Right atrium auricular region (tissue), 2 donors: ENCODE measurements around the gene SLC38A2. TPM values are rescaled to one million over a fixed set of nuclear protein-coding genes. Genes with fewer than 3 reads are reported as not detected.
A peak's percentile ranks its signal among the peaks of the same experiment; 100 is the strongest.

Experiments
- DNase-seq: peaks from one replicate; pipeline ENCODE4 v3.0.0-alpha.2; 2019; ENCODE audit warnings: low spot score
- H3K27ac ChIP-seq, 2 donors: fragments of 200-600 bp; sonication (generic); 1 replicate in 1 of 2; 2 replicates in 1 of 2; pipeline ENCODE4 v1.5.1; 2016 to 2019
- H3K27me3 ChIP-seq, 2 donors: fragments of 200-600 bp; sonication (generic); one replicate each; pipeline versions ENCODE4 v1.5.1 to v1.6.0; 2017 to 2019
- H3K36me3 ChIP-seq: fragments of 200-600 bp; sonication (generic); one replicate; pipeline ENCODE4 v1.5.1; 2016
- H3K4me1 ChIP-seq, 2 donors: fragments of 200-600 bp; sonication (generic); one replicate each; pipeline versions ENCODE4 v1.5.1 to v1.6.0; 2017 to 2019
- H3K4me3 ChIP-seq, 2 donors: fragments of 200-600 bp; sonication (generic); 1 replicate in 1 of 2; 2 replicates in 1 of 2; pipeline ENCODE4 v1.5.1; 2017 to 2019; ENCODE audit warnings: mild to moderate bottlenecking in 1 of 2, moderate library complexity in 1 of 2
- H3K9me3 ChIP-seq, 2 donors: fragments of 200-600 bp; sonication (generic); one replicate each; pipeline ENCODE4 v1.5.1; 2019
- CTCF ChIP-seq, 2 donors: fragments of 200-600 bp; sonication (generic); IDR thresholded peaks; one replicate each; pipeline ENCODE4 v1.5.1; 2019; ENCODE audit warnings: antibody characterized with exemption in 2 of 2
- total RNA-seq, 2 donors: library from RNA; depleted of rRNA; stranded (reverse); fragments of >200 nt; gene quantifications; one replicate each; pipeline ENCODE4 v1.1.0, GENCODE V29; 2016

SLC38A2 gene
- total RNA-seq, 2 donors from 2014 or later = 192 to 204 TPM

GRCh38 chr12:46366771-46367170 lies 5.8 kb downstream of the SLC38A2 start:
- Histone ChIP-seq H3K9me3 (no peaks in the 10 kb centered on the region), H3K36me3 (peaks cover 94% of the 10 kb centered on the region), H3K4me3 (peak overlapping the region in 1 of 2 donors; percentile 95), H3K4me1 (peaks cover 0 to 87% of the 10 kb centered on the region in 2 donors), H3K27me3 (no peaks in the 10 kb centered on the region), H3K27ac (peak overlapping the region; percentile 12 to 100)
- TF ChIP-seq CTCF (IDR thresholded peaks at IDR 0.05) = no peak
- DNase-seq = no peak

GRCh38 chr12:46365951-46366379 lies 6.6 kb downstream of the SLC38A2 start:
- H3K9me3 ChIP-seq = no peaks in the 10 kb centered on the region
- H3K36me3 ChIP-seq = peaks cover 100% of the 10 kb centered on the region
- no peak for TF ChIP-seq CTCF (IDR thresholded peaks at IDR 0.05)
- peak overlapping the region; percentile 40 to 100 for H3K27ac ChIP-seq
- DNase-seq = no peak
- peaks cover 0 to 95% of the 10 kb centered on the region in 2 donors for H3K4me1 ChIP-seq
- H3K4me3 ChIP-seq = peak overlapping the region in 1 of 2 donors; percentile 22
- H3K27me3 ChIP-seq = no peaks in the 10 kb centered on the region

- H3K9me3 ChIP-seq = no peaks in the 10 kb centered on the region
- peak; percentile 76 for DNase-seq
- TF ChIP-seq CTCF (IDR thresholded peaks at IDR 0.05) = no peak
- H3K27ac ChIP-seq = peak overlapping the region; percentile 13 to 100
- peaks cover 0 to 91% of the 10 kb centered on the region in 2 donors for H3K4me1 ChIP-seq
- peak overlapping the region in 1 of 2 donors; percentile 22 for H3K4me3 ChIP-seq
- peaks cover 100% of the 10 kb centered on the region for H3K36me3 ChIP-seq
- no peaks in the 10 kb centered on the region for H3K27me3 ChIP-seq
These were observed 7.6 kb downstream of the SLC38A2 start for GRCh38 chr12:46364777-46365580.

GRCh38 chr12:46364300-46364696 lies 8.3 kb downstream of the SLC38A2 start:
- H3K36me3 ChIP-seq = peaks cover 100% of the 10 kb centered on the region
- no peak for DNase-seq
- H3K4me3 ChIP-seq = no peak overlapping the region
- no peak for TF ChIP-seq CTCF (IDR thresholded peaks at IDR 0.05)
- H3K9me3 ChIP-seq = no peaks in the 10 kb centered on the region
- no peaks in the 10 kb centered on the region for H3K27me3 ChIP-seq
- peak overlapping the region; percentile 13 to 100 for H3K27ac ChIP-seq
- H3K4me1 ChIP-seq = peaks cover 0 to 84% of the 10 kb centered on the region in 2 donors

GRCh38 chr12:46363582-46364299 lies 8.8 kb downstream of the SLC38A2 start:
- Histone ChIP-seq H3K36me3 (peaks cover 100% of the 10 kb centered on the region), H3K4me3 (no peak overlapping the region), H3K9me3 (no peaks in the 10 kb centered on the region), H3K27me3 (no peaks in the 10 kb centered on the region), H3K27ac (no peak overlapping the region), H3K4me1 (peaks cover 0 to 79% of the 10 kb centered on the region in 2 donors)
- no peak for TF ChIP-seq CTCF (IDR thresholded peaks at IDR 0.05)
- no peak for DNase-seq
